Astrocyte (in vitro differentiated cells and primary cell): Measurements from ENCODE around the gene SCTR. TPM values are rescaled to one million over a fixed set of nuclear protein-coding genes. Genes with fewer than 3 reads are reported as not detected.
A peak's percentile ranks its signal among the peaks of the same experiment; 100 is the strongest.

Experiments
- DNase-seq: peaks from one replicate; pipeline ENCODE4 v3.0.0-alpha.2; 2010; ENCODE audit warnings: low read depth
- FAIRE-seq: peaks from 2 replicates; lab custom pipeline; 2011; peaks lifted over from hg19 to GRCh38; lab: Jason Lieb, UNC
- H2AFZ ChIP-seq: 2 replicates; pipeline ENCODE4 v1.6.0; 2012; ENCODE audit warnings: low read depth, low read length, inconsistent platforms
- H3K27ac ChIP-seq: 2 replicates; pipeline ENCODE4 v1.5.1; 2011; ENCODE audit warnings: low read depth, low read length, inconsistent platforms
- H3K27me3 ChIP-seq: 2 replicates; pipeline ENCODE4 v1.6.0; 2011; ENCODE audit warnings: low read length, inconsistent platforms; ENCODE audit not compliant: insufficient read depth
- H3K36me3 ChIP-seq: 2 replicates; pipeline ENCODE4 v1.5.1; 2011; ENCODE audit warnings: low read length, inconsistent platforms; ENCODE audit not compliant: insufficient read depth
- H3K4me1 ChIP-seq: 2 replicates; pipeline ENCODE4 v1.5.1; 2011; ENCODE audit warnings: low read length, inconsistent platforms; ENCODE audit not compliant: insufficient read depth
- H3K4me2 ChIP-seq: 2 replicates; pipeline ENCODE4 v1.6.0; 2012; ENCODE audit warnings: low read length, inconsistent platforms
- H3K4me3 ChIP-seq: 2 replicates; pipeline ENCODE4 v1.5.1; 2011; ENCODE audit warnings: low read depth, mild to moderate bottlenecking, low read length, inconsistent platforms; ENCODE audit not compliant: insufficient read depth
- H3K79me2 ChIP-seq: 2 replicates; pipeline ENCODE4 v1.6.0; 2012; ENCODE audit warnings: mild to moderate bottlenecking, low read length, inconsistent platforms; ENCODE audit not compliant: insufficient read depth
- H3K9ac ChIP-seq: 2 replicates; pipeline ENCODE4 v1.6.0; 2012; ENCODE audit warnings: mild to moderate bottlenecking, low read length, inconsistent platforms
- H3K9me3 ChIP-seq: 2 replicates; pipeline ENCODE4 v1.5.1; 2012; ENCODE audit warnings: low read depth, mild to moderate bottlenecking, low read length, inconsistent platforms; ENCODE audit not compliant: insufficient read depth
- H4K20me1 ChIP-seq: 2 replicates; pipeline ENCODE4 v1.6.0; 2012; ENCODE audit warnings: low read length, inconsistent platforms; ENCODE audit not compliant: insufficient read depth
- H3K27ac Mint-ChIP-seq: one replicate; pipeline ENCODE4 v1.8.0; 2021; ENCODE audit warnings: mild to moderate bottlenecking, mixed read lengths; ENCODE audit not compliant: unreplicated experiment
- H3K27me3 Mint-ChIP-seq: one replicate; pipeline ENCODE4 v1.8.0; 2021; ENCODE audit warnings: low read depth, mixed read lengths; ENCODE audit not compliant: unreplicated experiment
- H3K36me3 Mint-ChIP-seq: one replicate; pipeline ENCODE4 v1.8.0; 2021; ENCODE audit warnings: low read depth, mixed read lengths; ENCODE audit not compliant: unreplicated experiment
- H3K4me1 Mint-ChIP-seq: one replicate; pipeline ENCODE4 v1.8.0; 2021; ENCODE audit warnings: low read depth, mixed read lengths; ENCODE audit not compliant: unreplicated experiment
- H3K4me3 Mint-ChIP-seq: one replicate; pipeline ENCODE4 v1.8.0; 2021; ENCODE audit warnings: mild to moderate bottlenecking, moderate library complexity, mixed read lengths; ENCODE audit not compliant: unreplicated experiment
- H3K9me3 Mint-ChIP-seq: one replicate; pipeline ENCODE4 v1.8.0; 2021; ENCODE audit warnings: mild to moderate bottlenecking, mixed read lengths; ENCODE audit not compliant: unreplicated experiment
- CTCF ChIP-seq: IDR thresholded peaks from 2 replicates; pipeline ENCODE4 v1.5.1; 2011; ENCODE audit warnings: low read depth, mild to moderate bottlenecking, inconsistent platforms, low read length, moderate library complexity; ENCODE audit not compliant: insufficient read depth
- EZH2 ChIP-seq: IDR thresholded peaks from 2 replicates; pipeline ENCODE4 v1.6.1; 2012; ENCODE audit warnings: mild to moderate bottlenecking, low read length, inconsistent platforms; ENCODE audit not compliant: insufficient read depth
- total RNA-seq: library from RNA; stranded (reverse); gene quantifications from 2 replicates; pipeline ENCODE4 v1.2.1, GENCODE V29; 2021

Gene SCTR
- total RNA-seq, 1 donor from 2014 or later = not detected

- no peak overlapping the region for H3K27ac Mint-ChIP-seq
- no peaks in the 10 kb centered on the region for H3K9me3 Mint-ChIP-seq
- Histone ChIP-seq H3K27ac (no peak overlapping the region), H3K4me1 (peaks cover 3% of the 10 kb centered on the region), H3K9ac (no peak overlapping the region), H3K36me3 (no peaks in the 10 kb centered on the region), H4K20me1 (no peaks in the 10 kb centered on the region), H3K4me2 (no peak overlapping the region), H3K79me2 (no peaks in the 10 kb centered on the region), H3K4me3 (no peak overlapping the region), H2AFZ (no peak overlapping the region), H3K27me3 (no peaks in the 10 kb centered on the region), H3K9me3 (no peaks in the 10 kb centered on the region)
- no peaks in the 10 kb centered on the region for H3K36me3 Mint-ChIP-seq
- no peak for FAIRE-seq
- H3K4me3 Mint-ChIP-seq = no peak overlapping the region
- TF ChIP-seq EZH2 = no peak
- TF ChIP-seq CTCF = no peak
- H3K27me3 Mint-ChIP-seq = peaks cover 38% of the 10 kb centered on the region
- DNase-seq = no peak
- peaks cover 5% of the 10 kb centered on the region for H3K4me1 Mint-ChIP-seq
Observed at GRCh38 chr2:119472749-119473148, 51.5 kb downstream of the SCTR start.

GRCh38 chr2:119469661-119470297 is 54.5 kb downstream of the SCTR start:
- no peaks in the 10 kb centered on the region for H3K4me1 ChIP-seq
- H3K27me3 ChIP-seq = no peaks in the 10 kb centered on the region
- Mint-ChIP-seq H3K27me3 (peaks cover 33% of the 10 kb centered on the region), H3K36me3 (no peaks in the 10 kb centered on the region), H3K9me3 (no peaks in the 10 kb centered on the region), H3K4me3 (no peak overlapping the region), H3K4me1 (peaks cover 5% of the 10 kb centered on the region), H3K27ac (no peak overlapping the region)
- no peak for TF ChIP-seq CTCF
- TF ChIP-seq EZH2 = no peak
- H3K4me2 ChIP-seq = no peak overlapping the region
- FAIRE-seq (no peak), DNase-seq (no peak)
- H3K36me3 ChIP-seq = no peaks in the 10 kb centered on the region
- H2AFZ ChIP-seq = no peak overlapping the region
- H3K9ac ChIP-seq = no peak overlapping the region
- H3K9me3 ChIP-seq = no peaks in the 10 kb centered on the region
- H3K27ac ChIP-seq = no peak overlapping the region
- no peaks in the 10 kb centered on the region for H3K79me2 ChIP-seq
- no peak overlapping the region for H3K4me3 ChIP-seq
- no peaks in the 10 kb centered on the region for H4K20me1 ChIP-seq

- no peak overlapping the region for H3K27ac ChIP-seq
- Mint-ChIP-seq H3K27me3 (peaks cover 30% of the 10 kb centered on the region), H3K27ac (peak overlapping the region; percentile 13), H3K4me1 (peaks cover 5% of the 10 kb centered on the region), H3K36me3 (no peaks in the 10 kb centered on the region), H3K9me3 (no peaks in the 10 kb centered on the region), H3K4me3 (no peak overlapping the region)
- H3K27me3 ChIP-seq = no peaks in the 10 kb centered on the region
- DNase-seq (no peak), FAIRE-seq (no peak)
- H3K9me3 ChIP-seq = no peaks in the 10 kb centered on the region
- TF ChIP-seq CTCF = no peak
- TF ChIP-seq EZH2 = no peak
- H3K4me1 ChIP-seq = no peaks in the 10 kb centered on the region
- H2AFZ ChIP-seq = no peak overlapping the region
- H3K9ac ChIP-seq = no peak overlapping the region
- H3K4me3 ChIP-seq = no peak overlapping the region
- no peak overlapping the region for H3K4me2 ChIP-seq
- no peaks in the 10 kb centered on the region for H3K79me2 ChIP-seq
- no peaks in the 10 kb centered on the region for H4K20me1 ChIP-seq
- H3K36me3 ChIP-seq = no peaks in the 10 kb centered on the region
Observed at GRCh38 chr2:119469131-119469530, 55.2 kb downstream of the SCTR start.
